ENCODE results near the gene PSMB1.

PSMB1 gene

DNA sequence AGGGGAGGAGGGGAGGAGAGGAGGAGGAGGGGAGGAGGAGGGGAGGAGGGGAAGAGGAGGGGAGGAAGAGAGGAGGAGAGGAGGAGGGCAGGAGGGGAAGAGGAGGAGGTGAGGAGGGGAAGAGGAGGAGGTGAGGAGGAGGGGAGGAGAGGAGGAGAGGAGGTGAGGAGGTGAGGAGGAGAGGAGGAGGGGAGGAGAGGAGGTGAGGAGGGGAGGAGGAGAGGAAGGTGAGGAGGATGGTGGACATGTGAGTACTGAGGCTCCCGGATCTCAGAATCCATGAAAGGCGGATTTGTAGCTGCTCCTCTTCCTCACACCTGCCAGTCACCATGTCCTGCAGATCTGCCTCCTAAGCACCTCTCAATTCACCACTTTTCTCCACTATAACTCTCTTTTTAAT lies 59.8 kb downstream of the PSMB1 start:
- H3K27ac ChIP-seq (ENCODE audit: low read length): no peak overlapping the region
- H3K27me3 ChIP-seq (ENCODE audit: control insufficient read depth, insufficient read depth, low read length): no peaks in the 10 kb centered on the region
- peaks cover 12% of the 10 kb centered on the region for H3K4me1 ChIP-seq (ENCODE audit: control insufficient read depth, low read depth, low read length)
- H3K36me3 ChIP-seq (ENCODE audit: control insufficient read depth, low read depth, low read length): no peaks in the 10 kb centered on the region
- no peak overlapping the region for H3K4me3 ChIP-seq (ENCODE audit: low read length)
- H3K9ac ChIP-seq (ENCODE audit: low read length): no peak overlapping the region
- H3K9me3 ChIP-seq (ENCODE audit: control insufficient read depth, low read depth, low read length): no peaks in the 10 kb centered on the region

DNA sequence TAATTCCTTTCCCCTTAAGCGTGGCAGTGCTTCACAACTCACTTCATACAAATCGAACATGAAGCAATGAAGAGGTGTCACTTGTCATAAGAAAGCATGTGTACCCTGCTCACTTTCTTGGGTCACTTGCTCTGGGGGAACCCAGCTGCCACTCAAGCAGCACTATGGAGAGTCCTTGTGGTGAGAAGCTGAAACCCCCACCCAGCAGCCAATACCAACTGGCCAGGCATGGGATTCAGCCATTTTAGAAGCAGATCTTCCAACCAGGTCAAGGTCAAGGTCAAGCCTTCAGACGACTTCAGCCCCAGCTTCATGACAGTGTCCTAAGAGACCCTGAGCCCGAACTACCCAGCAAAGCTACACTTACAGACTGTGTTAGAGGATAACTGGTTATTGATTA lies 62.8 kb downstream of the PSMB1 start:
- Histone ChIP-seq H3K27me3 (ENCODE audit: control insufficient read depth, insufficient read depth, low read length) (no peaks in the 10 kb centered on the region), H3K4me3 (ENCODE audit: low read length) (no peak overlapping the region), H3K9ac (ENCODE audit: low read length) (no peak overlapping the region), H3K9me3 (ENCODE audit: control insufficient read depth, low read depth, low read length) (no peaks in the 10 kb centered on the region), H3K27ac (ENCODE audit: low read length) (no peak overlapping the region), H3K36me3 (ENCODE audit: control insufficient read depth, low read depth, low read length) (no peaks in the 10 kb centered on the region), H3K4me1 (ENCODE audit: control insufficient read depth, low read depth, low read length) (no peaks in the 10 kb centered on the region)

DNA sequence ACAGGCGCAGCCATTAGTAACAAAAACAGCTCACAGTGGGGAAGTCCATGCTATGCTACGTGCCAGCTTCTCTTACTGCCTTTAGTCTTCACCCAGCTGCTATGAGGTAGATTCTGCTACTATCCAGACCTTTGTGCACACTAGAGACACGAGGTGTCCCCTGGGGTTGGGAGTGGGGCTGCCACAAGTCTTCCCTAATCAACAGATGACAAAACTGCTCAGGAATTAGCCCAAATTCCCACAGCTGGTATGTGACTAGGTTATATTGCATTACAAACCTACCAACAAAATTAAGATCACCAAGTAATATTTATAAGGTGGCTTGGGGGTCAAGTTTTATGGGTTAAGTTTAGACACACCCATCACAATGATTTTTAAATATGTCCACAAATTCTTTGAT lies 63.3 kb downstream of the PSMB1 start:
- no peaks in the 10 kb centered on the region for H3K36me3 ChIP-seq (ENCODE audit: control insufficient read depth, low read depth, low read length)
- H3K27ac ChIP-seq (ENCODE audit: low read length): no peak overlapping the region
- no peak overlapping the region for H3K9ac ChIP-seq (ENCODE audit: low read length)
- no peaks in the 10 kb centered on the region for H3K4me1 ChIP-seq (ENCODE audit: control insufficient read depth, low read depth, low read length)
- H3K4me3 ChIP-seq (ENCODE audit: low read length): no peak overlapping the region
- no peaks in the 10 kb centered on the region for H3K9me3 ChIP-seq (ENCODE audit: control insufficient read depth, low read depth, low read length)
- no peaks in the 10 kb centered on the region for H3K27me3 ChIP-seq (ENCODE audit: control insufficient read depth, insufficient read depth, low read length)

DNA sequence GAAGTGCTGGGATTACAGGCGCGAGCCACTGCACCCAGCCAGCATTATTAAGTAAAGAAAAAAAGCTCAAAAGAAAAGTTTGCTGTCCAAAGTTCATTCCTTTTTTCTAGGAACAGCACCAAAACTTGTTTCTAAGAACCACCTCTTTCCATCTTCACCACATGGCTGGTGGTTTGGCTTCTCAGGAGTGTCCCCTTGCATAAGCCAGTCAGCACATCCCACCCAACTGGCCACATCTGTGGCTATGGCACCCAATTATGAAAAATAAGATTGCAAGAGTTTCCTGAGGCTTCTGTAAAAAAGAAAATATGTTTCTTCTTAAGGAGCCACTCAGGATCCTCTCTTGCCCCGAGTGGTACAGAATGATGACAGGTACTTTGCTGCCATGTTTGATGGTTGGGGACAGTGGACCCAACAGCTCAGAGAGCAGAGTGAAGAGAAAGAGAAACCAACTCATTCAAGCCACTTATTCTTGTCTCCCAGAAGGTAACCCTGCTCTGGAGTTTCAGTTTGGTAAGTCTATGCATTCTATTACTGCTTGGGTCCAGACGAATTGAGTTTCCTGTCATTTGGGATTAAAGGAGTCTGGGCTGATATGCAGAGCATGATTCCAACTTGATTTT lies 65.3 kb downstream of the PSMB1 start:
- H3K4me3 ChIP-seq (ENCODE audit: low read length): no peak overlapping the region
- H3K27ac ChIP-seq (ENCODE audit: low read length): no peak overlapping the region
- H3K4me1 ChIP-seq (ENCODE audit: control insufficient read depth, low read depth, low read length): no peaks in the 10 kb centered on the region
- H3K9me3 ChIP-seq (ENCODE audit: control insufficient read depth, low read depth, low read length): no peaks in the 10 kb centered on the region
- no peak overlapping the region for H3K9ac ChIP-seq (ENCODE audit: low read length)
- no peaks in the 10 kb centered on the region for H3K27me3 ChIP-seq (ENCODE audit: control insufficient read depth, insufficient read depth, low read length)
- no peaks in the 10 kb centered on the region for H3K36me3 ChIP-seq (ENCODE audit: control insufficient read depth, low read depth, low read length)

DNA sequence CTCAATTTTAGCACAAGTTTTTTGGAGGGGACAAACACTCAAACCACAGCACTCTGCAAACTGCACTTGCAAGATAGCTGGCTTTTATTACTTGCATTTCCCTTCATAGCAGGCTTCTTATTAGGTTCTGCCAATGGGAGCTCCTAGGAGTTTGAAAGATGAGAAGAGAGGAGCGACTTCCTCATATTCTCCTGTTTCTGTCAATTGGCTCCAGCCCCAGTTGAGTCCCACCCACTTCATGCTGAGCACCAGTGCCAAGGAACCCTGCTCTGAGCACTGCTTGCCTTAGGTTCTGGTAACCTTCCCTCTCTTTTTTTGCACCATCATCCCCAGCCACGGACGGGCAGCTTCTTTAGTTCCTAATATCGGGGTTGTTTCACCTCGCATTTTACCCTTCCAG lies 67.9 kb downstream of the PSMB1 start:
- Histone ChIP-seq H3K36me3 (ENCODE audit: control insufficient read depth, low read depth, low read length) (no peaks in the 10 kb centered on the region), H3K27ac (ENCODE audit: low read length) (no peak overlapping the region), H3K4me3 (ENCODE audit: low read length) (no peak overlapping the region), H3K9me3 (ENCODE audit: control insufficient read depth, low read depth, low read length) (no peaks in the 10 kb centered on the region), H3K4me1 (ENCODE audit: control insufficient read depth, low read depth, low read length) (no peaks in the 10 kb centered on the region), H3K27me3 (ENCODE audit: control insufficient read depth, insufficient read depth, low read length) (no peaks in the 10 kb centered on the region), H3K9ac (ENCODE audit: low read length) (no peak overlapping the region)

Measured in iPS-18a (cell line).